Ovary (tissue), 9 donors: Measurements from ENCODE around the gene ALK. TPM values are rescaled to one million over a fixed set of nuclear protein-coding genes. Genes with fewer than 3 reads are reported as not detected.

Source experiments
- DNase-seq, 5 donors: peaks; one replicate each; pipeline ENCODE4 v3.0.0-alpha.2; 2019 to 2020
- H3K27ac ChIP-seq, 2 donors: fragments of 200-600 bp; one replicate each; pipeline versions ENCODE4 v1.5.1 to v1.8.0; 2019 to 2022
- H3K27me3 ChIP-seq: fragments of 200-600 bp; one replicate; pipeline ENCODE4 v1.8.0; 2022
- H3K36me3 ChIP-seq: fragments of 200-600 bp; sonication (generic); one replicate; pipeline ENCODE4 v1.5.1; 2019
- H3K4me1 ChIP-seq: one replicate; pipeline ENCODE4 v1.8.1; 2013; ENCODE audit warnings: mild to moderate bottlenecking, moderate library complexity; ENCODE audit not compliant: insufficient read depth
- H3K4me3 ChIP-seq: fragments of 200-600 bp; sonication (generic); one replicate; pipeline ENCODE4 v1.5.1; 2017
- H3K9me3 ChIP-seq, 2 donors: fragments of 200-600 bp in 1 of 2; sonication (generic) in 1 of 2; one replicate each; pipeline versions ENCODE4 v1.5.1 to v1.8.1; 2013 to 2019; ENCODE audit warnings: mild to moderate bottlenecking in 1 of 2, moderate library complexity in 1 of 2
- EP300 ChIP-seq: sonication (generic); formaldehyde crosslinking; IDR thresholded peaks from one replicate; pipeline ENCODE4 v1.6.1; 2017; ENCODE audit warnings: antibody characterized with exemption
- POLR2A ChIP-seq: fragments of 450-650 bp; IDR thresholded peaks from one replicate; pipeline ENCODE4 v1.6.1; 2017; ENCODE audit warnings: antibody characterized with exemption, mild to moderate bottlenecking, moderate library complexity
- WGBS, 3 donors: extraction: QIAGEN DNeasy Blood & Tissue Kit in 1 of 3; methylation state at CpG; one replicate each; pipeline versions ENCODE4 v1.1.5 to v1.1.7; 2013 to 2017; 5-methylcytosine and 5-hydroxymethylcytosine counted together
- intact Hi-C, 4 donors: fragments of 100-400 bp; cut with DNase I; formaldehyde crosslinking; loops; one replicate each; pipeline versions ENCODE4 v1.11.0 to v1.15.1; 2022 to 2023
- polyA plus RNA-seq, 2 donors: library from polyadenylated mRNA; stranded (reverse); fragments of 200-250 nt in 1 of 2; fragments of 350-450 nt in 1 of 2; fragmentation: Illumina TruSeq in 1 of 2; extraction: RNeasy Lipid Tissue Mini Kit (QIAGEN cat#74804) in 1 of 2; gene quantifications; one replicate each; pipeline ENCODE4 v1.2.3, GENCODE V29; 2013 to 2014
- total RNA-seq, 7 donors: library from RNA; depleted of rRNA in 2 of 7; stranded (reverse); fragments of >200 nt in 2 of 7; fragmentation: NEBNext Ultra II Directional in 3 of 7; extraction: Animal tissue kit (Norgen Biotek cat#: 25700) in 3 of 7; gene quantifications; one replicate each; pipeline versions ENCODE4 v1.1.0 to v1.2.4, GENCODE V29; 2016 to 2023
- TF ChIP-seq, protein P1 (sequence below), 3 donors: fragments of 450-650 bp in 2 of 3; fragments of 200-600 bp in 1 of 3; IDR thresholded peaks; one replicate each; pipeline versions ENCODE4 v1.5.1 to v1.8.0; 2016 to 2022; ENCODE audit warnings: antibody characterized with exemption in 3 of 3, mild to moderate bottlenecking in 1 of 3
- donor health status: DM: no; HTN: no; CAD: no; lungs with moderate emphysema.
- donor health status: DM: no; HTN: no; CAD: no.
- donor health status: Bipolar disorder and iron deficiency.
- donor health status: DM: yes; HTN: yes; CAD: no.
- donor health status: DM: no; HTN: no; CAD: no.
- donor health status: DM: yes; HTN: yes; CAD: no.

The ALK gene
- total and polyA plus RNA-seq, 9 donors: 0.05 to 1.7 (median 0.23) TPM; not detected in 1

DNA sequence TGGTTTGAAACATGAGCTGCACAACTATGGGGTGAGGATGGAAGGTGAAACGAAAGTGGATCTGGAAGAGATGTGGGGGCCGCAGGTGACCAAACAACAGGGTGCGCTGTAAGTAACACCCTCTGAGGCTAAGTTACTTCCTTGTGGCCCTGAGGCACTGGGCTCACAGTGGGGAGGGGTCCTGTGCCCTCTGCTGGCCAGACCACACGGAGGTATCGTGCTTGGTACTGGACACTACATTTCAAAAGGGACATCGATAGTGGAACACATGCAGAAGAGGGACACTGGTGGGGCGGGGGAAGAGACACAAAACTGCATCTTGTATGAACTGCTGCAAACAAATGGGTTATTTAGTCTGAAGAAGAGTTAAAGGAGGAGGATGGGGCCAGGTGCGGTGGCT, 695.6 kb downstream of the ALK start:
- WGBS, 3 donors: 67 to 87% (median 85%) methylated on average over 8 of the region's 8 CpGs
- TF ChIP-seq, protein P1, sequence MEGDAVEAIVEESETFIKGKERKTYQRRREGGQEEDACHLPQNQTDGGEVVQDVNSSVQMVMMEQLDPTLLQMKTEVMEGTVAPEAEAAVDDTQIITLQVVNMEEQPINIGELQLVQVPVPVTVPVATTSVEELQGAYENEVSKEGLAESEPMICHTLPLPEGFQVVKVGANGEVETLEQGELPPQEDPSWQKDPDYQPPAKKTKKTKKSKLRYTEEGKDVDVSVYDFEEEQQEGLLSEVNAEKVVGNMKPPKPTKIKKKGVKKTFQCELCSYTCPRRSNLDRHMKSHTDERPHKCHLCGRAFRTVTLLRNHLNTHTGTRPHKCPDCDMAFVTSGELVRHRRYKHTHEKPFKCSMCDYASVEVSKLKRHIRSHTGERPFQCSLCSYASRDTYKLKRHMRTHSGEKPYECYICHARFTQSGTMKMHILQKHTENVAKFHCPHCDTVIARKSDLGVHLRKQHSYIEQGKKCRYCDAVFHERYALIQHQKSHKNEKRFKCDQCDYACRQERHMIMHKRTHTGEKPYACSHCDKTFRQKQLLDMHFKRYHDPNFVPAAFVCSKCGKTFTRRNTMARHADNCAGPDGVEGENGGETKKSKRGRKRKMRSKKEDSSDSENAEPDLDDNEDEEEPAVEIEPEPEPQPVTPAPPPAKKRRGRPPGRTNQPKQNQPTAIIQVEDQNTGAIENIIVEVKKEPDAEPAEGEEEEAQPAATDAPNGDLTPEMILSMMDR (IDR thresholded peaks at IDR 0.05): no peak
- TF ChIP-seq POLR2A: no peak
- TF ChIP-seq EP300: no peak
- H3K36me3 ChIP-seq: no peaks in the 10 kb centered on the region
- H3K9me3 ChIP-seq: no peaks in the 10 kb centered on the region
- intact Hi-C loops: no loop called here
- DNase-seq: peak in 1 of 5 donors; percentile 9
- H3K27me3 ChIP-seq: no peaks in the 10 kb centered on the region
- no peak overlapping the region for H3K4me3 ChIP-seq
- H3K4me1 ChIP-seq: no peaks in the 10 kb centered on the region
- no peak overlapping the region for H3K27ac ChIP-seq

DNA sequence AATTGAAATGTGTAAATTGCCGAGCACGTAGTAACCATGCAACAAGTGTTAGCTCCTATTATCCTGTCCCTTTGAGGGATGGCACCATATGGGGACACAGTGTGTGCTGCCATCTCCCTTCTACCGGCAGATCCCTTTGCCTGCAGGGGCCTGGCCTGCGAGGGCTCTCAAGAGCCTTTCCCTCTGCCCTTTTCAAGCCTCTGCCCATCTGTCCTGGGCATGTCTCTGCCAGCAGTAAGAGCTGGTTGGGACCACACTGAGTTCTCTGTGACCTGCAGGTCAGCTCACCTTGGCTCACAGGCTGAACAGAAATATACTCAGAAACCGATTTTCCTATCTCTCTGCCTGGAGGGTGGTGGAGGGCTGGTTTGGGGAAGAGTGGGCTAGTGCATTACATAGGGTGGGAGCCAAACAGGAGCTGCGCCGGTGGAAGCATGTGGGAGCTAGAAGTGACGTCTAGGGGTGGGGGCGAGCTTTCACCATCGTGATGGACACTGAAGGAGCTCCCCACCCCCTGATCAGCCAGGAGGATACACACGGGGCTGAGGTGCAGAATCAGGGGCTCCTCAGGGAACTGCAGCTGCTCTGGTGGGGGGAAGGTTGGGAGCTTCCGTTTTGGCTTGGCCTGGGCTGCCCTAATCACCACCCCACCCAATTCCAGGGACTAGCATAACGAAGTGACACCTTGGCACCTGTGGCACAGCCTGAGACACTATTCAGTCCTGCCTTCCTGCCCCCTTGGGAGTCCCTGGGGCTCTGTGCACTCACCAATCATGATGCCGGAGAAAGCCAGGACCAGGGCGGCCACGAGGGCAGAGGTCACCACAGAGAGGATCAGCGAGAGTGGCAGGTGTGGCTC, 696.5 kb downstream of the ALK start:
- Histone ChIP-seq H3K4me1 (no peaks in the 10 kb centered on the region), H3K27ac (no peak overlapping the region), H3K27me3 (no peaks in the 10 kb centered on the region), H3K9me3 (no peaks in the 10 kb centered on the region), H3K4me3 (no peak overlapping the region), H3K36me3 (no peaks in the 10 kb centered on the region)
- TF ChIP-seq, protein P1 (IDR thresholded peaks at IDR 0.05): no peak
- TF ChIP-seq EP300 (no peak), POLR2A (no peak)
- WGBS, 3 donors: 70 to 78% (median 74%) methylated on average over 17 of the region's 17 CpGs
- peak in 1 of 5 donors; percentile 21 for DNase-seq
- intact Hi-C loops: no loop called here

- DNase-seq: peak in 1 of 5 donors; percentile 11
- no peak overlapping the region for H3K27ac ChIP-seq
- H3K36me3 ChIP-seq: no peaks in the 10 kb centered on the region
- no peak overlapping the region for H3K4me3 ChIP-seq
- no peaks in the 10 kb centered on the region for H3K4me1 ChIP-seq
- intact Hi-C loops: no loop called here
- H3K9me3 ChIP-seq: no peaks in the 10 kb centered on the region
- TF ChIP-seq EP300: no peak
- H3K27me3 ChIP-seq: no peaks in the 10 kb centered on the region
- WGBS, 3 donors: 68 to 78% (median 74%) methylated on average over 7 of the region's 7 CpGs
These were observed 697.3 kb downstream of the ALK start for GRCh38 chr2:29223851-29224692.

DNA sequence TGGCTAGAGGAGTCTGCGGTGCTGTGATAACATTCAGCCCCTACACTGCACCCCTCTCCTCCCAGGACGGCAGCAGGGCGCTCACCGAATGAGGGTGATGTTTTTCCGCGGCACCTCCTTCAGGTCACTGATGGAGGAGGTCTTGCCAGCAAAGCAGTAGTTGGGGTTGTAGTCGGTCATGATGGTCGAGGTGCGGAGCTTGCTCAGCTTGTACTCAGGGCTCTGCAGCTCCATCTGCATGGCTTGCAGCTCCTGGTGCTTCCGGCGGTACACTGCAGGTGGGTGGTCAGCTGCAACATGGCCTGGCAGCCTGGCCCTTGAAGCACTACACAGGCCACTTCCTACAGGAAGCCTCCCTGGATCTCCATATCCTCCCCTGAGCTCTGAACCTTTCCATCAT, 698.1 kb downstream of the ALK start:
- WGBS, 3 donors: 81 to 92% (median 86%) methylated on average over 11 of the region's 11 CpGs

More for the DNA sequence above, 698.1 kb downstream of the ALK start:
- H3K4me1 ChIP-seq: no peaks in the 10 kb centered on the region
- no peaks in the 10 kb centered on the region for H3K36me3 ChIP-seq
- H3K27me3 ChIP-seq: no peaks in the 10 kb centered on the region
- no peak overlapping the region for H3K4me3 ChIP-seq
- H3K9me3 ChIP-seq: no peaks in the 10 kb centered on the region
- no peak overlapping the region for H3K27ac ChIP-seq
- TF ChIP-seq, protein P1 (IDR thresholded peaks at IDR 0.05): no peak
- no peak for TF ChIP-seq POLR2A
- TF ChIP-seq EP300: no peak
- DNase-seq: peak in 1 of 5 donors; percentile 13
- intact Hi-C loops: no loop called here
